ENCODE measurements around the gene SH3BGR.
"Not testable (repeated sequence)": the region's sequence is repeated elsewhere in the genome, so short reads cannot be mapped to it uniquely, and the experiment has no call there.

SH3BGR gene

DNA sequence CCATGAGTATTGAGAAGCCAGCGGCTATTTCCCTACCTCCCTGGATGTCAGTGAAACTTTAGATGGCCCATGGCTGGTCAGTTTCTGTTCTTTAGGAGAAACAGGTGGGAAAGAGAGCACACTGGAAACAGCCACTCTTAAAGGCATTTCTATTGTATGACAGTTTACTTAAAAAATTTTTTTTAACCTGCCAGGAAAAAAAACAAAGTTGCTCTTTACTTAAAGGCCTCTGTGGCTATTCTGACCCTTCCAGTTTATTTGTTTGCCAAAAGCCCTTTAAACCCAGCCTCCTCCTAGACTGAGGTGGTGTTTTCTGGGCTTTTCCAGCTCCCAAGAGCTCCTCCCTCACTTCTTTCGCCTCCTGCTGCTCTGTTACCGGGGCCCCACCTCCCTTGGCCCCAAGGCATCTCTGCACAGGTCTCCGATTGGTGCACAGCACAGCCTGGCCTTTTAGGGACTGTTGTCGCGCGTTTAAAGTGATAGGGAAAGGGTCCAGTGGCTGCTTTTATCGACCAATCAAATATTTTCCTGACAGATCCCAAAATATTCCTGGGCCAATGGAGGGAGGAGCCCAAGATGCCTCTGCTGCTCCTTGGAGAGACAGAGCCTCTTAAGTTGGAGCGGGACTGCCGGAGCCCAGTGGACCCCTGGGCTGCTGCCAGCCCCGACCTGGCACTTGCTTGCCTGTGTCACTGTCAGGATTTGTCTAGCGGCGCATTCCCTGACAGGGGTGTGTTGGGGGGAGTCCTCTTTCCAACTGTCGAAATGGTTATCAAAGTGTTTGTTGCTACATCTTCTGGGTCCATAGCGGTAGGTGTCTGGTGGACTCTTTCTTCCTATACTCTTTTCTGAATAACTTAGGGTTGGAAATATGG, at the start of gene SH3BGR:
TSS of gene SH3BGR (plus strand) at position 639 of the 875 bp plus-strand sequence. CDS start at position 766, 127 bp downstream.
- FAIRE-seq: no peak

DNA sequence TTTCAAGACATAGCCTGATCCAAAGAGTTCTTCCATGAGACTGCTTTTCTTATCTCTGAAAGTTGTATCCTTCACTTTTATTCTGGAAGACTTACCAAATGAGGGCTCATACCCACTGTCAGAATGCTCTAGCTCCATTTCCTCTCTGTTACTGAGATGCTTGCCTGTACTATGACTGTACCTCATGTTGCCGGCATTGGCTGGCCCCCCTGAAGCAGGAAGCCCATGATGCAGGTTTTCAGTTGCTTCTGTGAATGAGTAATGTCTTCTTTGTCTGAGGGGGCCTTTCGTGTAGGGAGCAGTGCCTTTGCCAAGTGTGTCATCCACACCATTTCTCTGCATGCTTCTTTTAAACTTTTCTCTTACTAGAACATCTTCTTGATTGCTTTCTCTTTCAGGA, 45.7 kb upstream of the SH3BGR start:
- FAIRE-seq (no peak), DNase-seq (ENCODE audit: low spot score) (no peak)

More for the DNA sequence above, at the start of gene SH3BGR:
- DNase-seq (ENCODE audit: low spot score): no peak

DNA sequence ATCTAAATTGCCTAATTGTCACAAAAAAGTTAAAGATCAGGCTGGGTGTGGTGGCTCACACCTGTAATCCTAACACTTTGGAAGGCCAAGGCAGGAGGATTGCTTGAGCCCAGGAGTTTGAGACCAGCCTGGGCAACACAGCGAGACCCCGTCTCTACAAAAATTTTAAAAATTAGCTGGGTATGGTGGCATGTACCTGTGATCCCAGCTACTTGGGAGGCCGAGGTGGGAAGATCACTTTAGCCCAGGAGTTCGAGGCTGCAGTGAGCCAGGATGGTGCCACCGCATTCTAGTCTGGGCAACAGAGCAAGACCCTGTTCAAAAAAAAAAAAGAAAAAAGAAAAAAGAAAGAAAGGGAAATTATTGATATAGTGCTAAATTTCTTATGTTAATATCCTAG, 32.6 kb upstream of the SH3BGR start:
- FAIRE-seq; DNase-seq (ENCODE audit: low spot score): not testable (repeated sequence)

DNA sequence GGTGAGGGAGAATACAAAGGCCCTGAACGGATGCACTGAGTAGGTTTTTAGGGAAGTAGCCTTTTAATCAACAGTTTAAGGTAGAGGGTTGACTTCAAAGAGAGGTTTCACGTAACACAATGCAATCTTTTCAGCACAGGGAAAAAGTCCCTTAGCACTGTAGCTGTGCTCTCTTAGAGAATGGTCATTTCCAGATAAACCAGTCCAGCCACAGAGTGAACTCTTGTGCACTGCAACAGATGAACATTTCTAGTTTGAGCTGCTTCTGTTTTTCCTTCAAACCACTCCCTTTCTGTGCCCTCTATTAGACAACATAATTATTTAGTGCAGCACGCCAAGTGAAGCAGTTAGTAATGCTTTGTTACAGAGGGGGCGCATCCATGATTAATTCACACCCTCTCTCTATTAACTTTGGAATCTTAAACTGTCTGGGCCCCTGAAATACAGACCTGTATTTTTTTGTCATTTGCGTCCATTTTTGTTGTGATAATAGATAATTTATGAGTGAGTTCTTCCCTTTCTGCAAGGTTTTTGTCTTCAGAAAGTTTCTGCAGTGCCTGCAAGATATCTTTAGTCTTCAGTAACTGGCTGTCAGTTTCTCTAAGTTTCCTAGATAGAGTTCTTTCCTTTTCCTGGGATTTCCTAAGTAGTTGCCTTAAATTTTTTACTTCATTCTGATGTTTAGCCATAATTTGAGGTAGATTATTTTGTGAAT, 29.1 kb upstream of the SH3BGR start:
- FAIRE-seq (no peak), DNase-seq (ENCODE audit: low spot score) (no peak)

DNA sequence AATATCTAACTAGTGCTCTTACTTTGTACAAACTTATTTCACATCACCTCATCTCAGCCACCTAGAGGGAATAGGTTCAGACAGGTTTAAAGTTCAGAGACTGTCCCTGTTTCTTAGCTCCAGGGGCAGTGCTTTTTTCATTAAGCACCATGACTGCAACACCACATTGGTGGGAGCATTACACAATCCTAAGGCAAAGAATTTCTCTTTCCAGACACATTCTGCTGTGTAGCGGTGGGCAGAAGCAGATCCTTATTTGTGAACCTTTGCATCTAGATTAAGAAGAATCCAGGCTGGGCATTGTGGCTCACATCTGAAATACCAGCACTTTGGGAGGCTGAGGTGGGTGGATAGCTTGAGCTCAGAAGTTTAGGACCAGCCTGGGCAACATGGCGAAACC, 22.3 kb upstream of the SH3BGR start:
- FAIRE-seq (no peak), DNase-seq (ENCODE audit: low spot score) (no peak)

DNA sequence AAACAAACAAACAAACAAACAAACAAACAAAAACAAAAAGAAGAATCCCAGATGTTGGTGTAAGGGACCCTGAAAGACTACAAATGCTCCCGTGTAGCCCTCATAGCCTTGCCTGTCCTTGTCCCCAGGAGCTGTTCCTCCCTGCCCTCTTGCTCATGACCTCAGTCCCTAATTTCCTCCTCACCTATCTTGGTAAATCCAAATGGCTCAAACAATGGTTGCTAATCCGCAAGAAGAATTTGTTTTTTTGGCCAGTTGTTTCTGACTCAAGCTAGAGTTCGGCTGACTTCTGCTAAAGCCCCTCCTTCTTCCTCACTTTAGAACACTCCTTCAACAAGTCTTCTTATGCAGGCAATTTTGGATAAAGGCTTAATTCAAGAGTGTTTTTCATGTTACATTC, 21.8 kb upstream of the SH3BGR start:
- no peak for FAIRE-seq
- no peak for DNase-seq (ENCODE audit: low spot score)

DNA sequence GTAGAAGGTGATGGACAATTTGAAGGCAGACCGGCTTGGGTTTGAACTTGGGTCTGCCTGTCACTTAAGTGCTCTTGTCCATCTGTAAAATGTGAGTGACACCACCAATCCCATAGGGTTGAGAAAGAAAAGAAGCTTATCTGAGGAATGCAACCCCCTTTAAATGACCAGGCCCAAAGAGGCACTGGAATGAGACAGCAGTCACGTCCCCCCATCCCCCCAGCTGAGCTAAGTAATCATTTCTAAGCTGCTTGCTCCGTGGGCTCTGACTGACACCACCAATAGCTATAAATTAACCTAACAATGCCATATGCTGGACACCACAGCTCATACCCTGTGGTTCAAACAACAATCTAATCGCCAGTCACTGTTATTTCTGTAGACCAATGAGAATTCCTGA, 21.3 kb upstream of the SH3BGR start:
- FAIRE-seq: no peak
- no peak for DNase-seq (ENCODE audit: low spot score)

DNA sequence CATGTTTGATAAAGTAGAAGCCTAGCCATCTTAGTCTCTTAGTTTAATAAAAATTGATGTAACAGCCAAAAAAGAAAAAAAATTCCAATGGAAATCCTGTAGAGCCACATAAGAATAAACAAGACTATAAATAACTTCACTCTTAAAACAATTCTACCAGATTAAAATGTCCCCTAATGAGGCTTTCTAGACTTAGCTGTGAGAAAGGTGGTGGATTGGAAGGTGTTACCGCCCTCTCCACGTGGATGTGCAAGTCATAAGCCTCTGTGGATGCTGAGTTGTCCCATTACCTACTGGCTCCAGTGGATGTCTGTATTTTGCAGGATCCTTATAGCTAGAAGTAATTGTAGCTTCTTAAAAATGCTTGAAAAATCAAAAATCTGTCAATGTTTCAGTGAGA, 20.8 kb upstream of the SH3BGR start:
- no peak for FAIRE-seq
- DNase-seq (ENCODE audit: low spot score): no peak

DNA sequence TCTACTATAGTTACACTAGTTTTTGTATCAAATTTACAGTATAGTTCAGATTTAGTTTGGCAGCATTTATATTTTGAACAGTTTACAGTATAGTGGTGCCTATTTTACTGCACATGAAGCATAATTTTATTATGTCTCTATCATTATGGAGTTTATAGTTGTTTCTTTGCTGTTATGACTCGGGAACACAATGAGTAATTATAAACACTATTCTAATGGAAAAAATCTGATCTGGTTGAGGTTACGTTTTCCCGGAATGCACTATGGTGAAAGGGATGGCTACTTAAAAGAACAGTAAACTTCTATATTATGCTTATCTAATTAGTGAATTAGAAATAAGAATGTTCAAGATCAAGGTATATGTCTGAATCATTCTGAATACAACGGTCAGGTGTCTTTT, 16.8 kb upstream of the SH3BGR start:
- FAIRE-seq: no peak
- DNase-seq (ENCODE audit: low spot score): no peak

DNA sequence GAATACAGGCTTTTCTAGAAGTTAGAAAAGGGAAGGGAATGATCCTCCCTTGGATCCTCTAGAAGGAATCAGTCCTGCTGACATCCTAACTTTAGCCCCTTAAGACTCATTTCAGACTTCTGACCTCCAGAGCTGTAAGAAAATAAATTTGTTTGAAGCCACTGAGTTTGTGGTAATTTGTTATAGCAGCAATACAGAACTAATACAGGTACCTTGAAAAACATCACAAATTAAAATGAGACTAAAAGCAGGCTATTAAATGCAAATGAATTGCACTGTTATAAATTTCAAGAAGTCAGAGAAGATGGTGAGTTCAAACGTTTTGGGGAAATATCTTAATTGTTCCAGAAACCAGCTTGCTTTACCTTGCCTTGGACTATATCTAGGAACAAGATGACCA, 12.5 kb upstream of the SH3BGR start:
- DNase-seq (ENCODE audit: low spot score): no peak
- no peak for FAIRE-seq

DNA sequence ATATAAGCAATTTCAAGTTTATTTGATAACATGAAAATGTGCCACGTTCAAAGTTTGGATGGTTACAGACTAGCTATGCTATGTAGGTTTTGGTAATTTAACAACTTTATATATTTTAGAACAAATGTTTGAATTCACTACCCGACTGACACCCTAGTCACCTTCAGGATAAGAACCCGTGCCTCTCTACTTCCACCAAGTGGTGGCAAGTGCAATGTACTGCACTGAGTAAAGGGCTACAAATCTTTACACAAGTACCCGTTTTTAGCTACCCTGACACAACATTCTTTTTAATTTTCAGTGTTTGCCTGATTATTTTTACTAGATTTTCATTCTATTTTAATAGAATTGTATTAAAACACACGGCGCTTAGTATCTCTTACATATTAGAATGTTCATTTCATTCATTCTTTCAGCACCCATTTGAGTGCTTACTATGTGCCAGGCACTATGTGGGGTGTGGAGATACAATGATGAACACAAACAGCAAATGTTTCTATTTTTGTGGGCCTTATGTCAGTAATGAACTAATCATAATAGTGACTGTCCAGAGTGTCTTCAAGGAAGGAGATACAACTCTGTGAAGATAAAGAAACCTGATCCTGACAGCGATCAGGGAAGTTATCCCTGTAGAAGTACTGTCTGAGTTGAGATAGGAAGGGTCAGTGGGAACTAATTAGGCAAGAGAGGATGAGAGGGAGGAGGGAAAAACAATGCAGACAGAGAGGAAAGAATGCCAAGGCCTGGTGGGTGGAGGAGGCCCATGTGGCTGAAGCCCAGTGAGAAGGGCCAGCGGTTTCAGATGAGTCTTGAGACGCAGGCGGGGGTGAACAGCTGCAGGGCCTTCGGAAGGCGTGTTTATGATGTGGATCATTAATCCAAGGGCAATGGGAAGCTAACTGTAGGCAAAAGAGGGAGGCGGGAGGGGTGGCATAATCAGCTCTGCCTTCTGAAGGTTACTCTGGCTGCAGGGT, 10.0 kb upstream of the SH3BGR start:
- no peak for FAIRE-seq
- DNase-seq (ENCODE audit: low spot score): no peak

DNA sequence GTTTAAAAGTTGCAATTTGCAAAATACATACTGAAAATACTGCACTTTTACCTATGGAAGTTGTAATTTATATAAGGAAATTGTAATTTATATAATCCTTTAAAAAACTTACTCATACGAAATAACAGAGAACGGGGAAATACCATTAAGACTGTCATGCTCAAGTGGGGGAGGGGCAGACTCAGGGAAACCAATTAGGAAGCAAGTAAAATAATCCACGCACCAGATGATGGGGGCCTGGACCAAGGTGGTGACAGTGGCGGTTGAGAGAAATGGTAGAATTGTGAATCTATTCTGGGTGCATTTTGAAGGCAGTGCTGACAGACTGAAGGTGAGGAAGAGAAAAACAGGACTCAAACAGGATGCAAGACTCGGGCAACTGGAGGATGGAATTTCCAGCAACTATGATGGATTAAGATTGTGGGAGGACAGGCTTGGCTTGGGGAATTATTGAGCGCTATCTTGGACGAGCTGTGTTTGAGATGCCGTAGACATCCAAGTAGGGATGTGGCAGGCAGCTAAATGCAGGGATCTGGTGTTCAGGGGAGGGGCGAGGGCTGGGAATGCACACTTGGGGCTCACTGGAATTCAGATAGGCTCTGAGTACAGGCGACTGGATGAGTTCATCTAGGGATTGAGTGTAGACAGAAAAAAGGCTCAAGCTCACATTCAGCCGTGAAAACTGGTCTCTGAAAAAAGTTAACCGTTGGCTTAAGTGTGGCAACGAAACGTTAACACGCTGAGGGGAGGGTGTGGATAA, 7.2 kb upstream of the SH3BGR start:
- DNase-seq (ENCODE audit: low spot score) (no peak), FAIRE-seq (no peak)

DNA sequence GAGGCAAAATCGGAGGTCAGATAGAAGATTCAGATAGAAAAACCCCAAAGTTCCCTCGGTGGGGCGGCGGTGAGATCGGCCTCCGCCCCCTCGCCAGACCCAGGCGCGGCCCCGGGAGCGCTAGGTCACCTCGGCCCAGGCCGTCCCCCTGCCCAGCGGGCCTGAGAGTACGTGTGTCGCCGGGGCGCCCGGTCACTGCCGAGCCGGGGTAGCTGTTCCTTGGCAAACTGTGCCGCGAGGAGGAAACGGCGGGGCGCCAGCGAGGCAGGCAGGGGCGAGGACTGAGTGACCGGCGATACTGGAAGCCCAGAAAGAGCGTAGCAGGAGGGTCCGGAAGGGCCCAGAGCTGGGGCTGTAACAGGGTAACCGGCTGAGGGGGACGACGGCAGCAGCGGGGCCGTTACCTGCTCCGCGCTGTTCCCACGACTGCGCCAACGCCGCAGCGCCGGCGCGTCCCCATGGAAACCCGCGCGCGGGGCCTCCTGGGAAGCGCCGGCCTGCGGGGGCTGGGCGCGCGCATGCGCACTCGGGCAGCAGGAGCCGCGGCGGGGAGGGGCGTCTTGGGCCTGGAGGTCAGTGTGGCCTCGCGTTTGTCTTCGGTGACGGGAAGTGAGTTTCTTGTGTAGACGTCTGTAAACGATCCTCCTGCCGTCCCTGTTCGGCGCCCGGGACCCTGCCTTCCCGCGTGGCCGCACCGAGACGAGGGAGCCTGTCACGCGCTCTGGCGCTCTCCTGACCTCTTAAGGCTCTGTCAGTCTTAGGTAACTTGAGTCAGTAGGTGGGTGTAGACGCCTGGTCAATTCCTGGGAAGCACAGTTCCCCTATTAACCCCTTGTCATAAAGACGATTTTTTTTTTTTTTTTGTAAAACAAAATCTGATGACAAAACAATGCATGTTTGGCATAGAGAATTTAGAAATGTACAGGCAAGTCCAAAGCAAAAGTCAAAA, 6.2 kb upstream of the SH3BGR start, which contains the start of gene LCA5L:
TSS of gene LCA5L (minus strand) at position 458 of the 949 bp plus-strand sequence. CDS start 17,285 bp downstream, outside the sequence.
- FAIRE-seq (no peak), DNase-seq (ENCODE audit: low spot score) (peak; percentile 85)

DNA sequence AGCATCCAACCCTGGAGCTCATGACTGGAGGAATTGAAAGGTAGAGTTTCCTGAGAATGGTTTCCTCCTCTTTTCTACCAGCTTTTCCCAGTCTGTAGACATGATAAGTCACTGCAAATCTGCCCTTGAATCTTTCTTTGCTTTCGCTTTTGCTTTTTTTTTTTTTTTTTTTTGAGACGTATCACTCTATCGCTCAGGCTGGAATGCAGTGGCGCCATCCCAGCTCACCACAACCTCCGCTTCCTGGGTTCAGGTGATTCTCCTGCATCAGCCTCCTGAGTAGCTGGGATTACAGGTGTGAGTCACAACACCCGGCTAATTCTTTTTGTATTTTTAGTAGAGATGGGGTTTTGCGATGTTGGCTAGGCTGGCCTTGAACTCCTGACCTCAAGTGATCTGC, 4.5 kb upstream of the SH3BGR start:
- DNase-seq (ENCODE audit: low spot score): no peak
- no peak for FAIRE-seq

DNA sequence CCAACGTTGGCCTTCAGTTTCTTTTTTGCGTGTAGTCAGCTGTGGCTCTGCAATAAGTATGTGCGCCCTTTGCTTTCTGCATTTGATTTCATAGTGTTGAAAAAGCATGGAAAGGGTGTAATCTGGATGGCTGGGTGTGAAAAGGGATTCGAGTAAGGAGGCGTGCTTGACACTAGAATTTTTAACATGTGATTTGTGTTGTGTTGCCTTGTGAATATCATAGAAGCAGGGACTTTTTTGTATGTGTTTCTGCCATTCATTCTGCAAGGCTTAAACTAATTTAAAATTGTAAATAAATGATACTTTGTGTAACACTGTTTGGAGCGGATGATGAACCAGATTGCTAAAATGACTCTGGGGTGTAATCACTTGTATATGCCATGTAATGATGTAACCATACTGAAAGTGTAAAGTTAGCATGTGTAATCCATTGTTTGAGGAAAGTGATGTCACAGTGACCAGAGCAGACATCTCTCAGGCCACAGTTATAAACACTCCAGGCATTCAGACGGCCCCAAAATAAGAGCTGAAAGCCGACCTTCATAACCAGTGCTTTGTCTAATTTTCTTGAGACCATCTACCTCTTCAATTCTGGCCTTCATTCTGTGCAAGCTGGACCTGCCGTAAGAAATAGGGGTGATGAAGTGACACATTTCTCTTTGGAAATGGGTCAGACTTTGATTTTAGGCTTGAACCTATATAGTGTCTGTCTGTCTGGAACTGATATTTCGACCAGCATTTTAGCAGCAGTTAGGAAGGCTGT, 618 bp downstream of the SH3BGR start:
- DNase-seq (ENCODE audit: low spot score) (no peak), FAIRE-seq (no peak)

DNA sequence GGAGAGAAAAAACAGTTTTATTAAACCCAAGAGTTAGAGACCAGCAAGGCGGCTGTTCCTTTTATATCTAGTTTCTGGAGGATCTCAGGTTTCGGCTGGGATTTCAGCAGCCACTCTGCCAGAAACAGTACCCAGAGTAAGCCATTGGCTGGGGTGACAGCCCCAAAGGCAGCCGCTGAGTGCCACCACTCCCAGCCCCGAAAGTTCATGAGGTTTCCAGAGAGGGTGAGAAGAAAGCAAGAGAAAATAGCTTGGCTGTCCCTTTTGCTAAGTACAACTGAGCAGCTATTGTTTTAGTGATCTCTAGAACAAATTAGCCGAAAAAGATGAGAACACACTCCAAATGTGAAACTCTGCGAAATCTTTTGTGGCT, 1.2 kb downstream of the SH3BGR start:
- DNase-seq (ENCODE audit: low spot score): no peak
- FAIRE-seq: no peak

DNA sequence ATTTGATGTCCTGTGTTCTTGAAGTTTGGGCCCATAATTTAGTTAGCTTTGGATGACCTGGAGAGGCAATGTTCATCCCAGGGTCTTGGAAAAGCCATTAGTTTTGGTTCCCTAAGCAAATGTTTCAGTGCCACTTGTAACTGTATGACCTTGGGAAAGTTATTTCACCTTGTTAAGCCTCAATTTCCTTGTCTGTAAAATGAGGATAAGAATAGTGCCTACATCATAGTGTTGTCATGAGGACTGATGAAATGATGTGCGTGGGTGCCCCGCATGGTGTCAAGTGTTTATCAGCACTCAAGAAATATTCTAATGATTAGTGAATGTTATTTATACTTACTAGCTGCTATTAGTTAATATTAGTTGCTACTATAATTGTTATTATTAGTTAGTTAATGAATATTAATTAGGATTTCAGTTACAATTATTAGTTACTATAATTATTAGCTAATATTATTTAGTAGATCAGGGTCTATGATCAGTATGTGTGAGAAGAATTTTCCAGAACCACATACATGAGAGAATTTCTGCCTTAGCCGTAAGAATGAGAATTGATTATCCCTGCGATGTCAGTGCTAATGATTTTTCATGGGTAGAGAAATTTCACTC, 1.9 kb downstream of the SH3BGR start:
- DNase-seq (ENCODE audit: low spot score) (no peak), FAIRE-seq (no peak)

DNA sequence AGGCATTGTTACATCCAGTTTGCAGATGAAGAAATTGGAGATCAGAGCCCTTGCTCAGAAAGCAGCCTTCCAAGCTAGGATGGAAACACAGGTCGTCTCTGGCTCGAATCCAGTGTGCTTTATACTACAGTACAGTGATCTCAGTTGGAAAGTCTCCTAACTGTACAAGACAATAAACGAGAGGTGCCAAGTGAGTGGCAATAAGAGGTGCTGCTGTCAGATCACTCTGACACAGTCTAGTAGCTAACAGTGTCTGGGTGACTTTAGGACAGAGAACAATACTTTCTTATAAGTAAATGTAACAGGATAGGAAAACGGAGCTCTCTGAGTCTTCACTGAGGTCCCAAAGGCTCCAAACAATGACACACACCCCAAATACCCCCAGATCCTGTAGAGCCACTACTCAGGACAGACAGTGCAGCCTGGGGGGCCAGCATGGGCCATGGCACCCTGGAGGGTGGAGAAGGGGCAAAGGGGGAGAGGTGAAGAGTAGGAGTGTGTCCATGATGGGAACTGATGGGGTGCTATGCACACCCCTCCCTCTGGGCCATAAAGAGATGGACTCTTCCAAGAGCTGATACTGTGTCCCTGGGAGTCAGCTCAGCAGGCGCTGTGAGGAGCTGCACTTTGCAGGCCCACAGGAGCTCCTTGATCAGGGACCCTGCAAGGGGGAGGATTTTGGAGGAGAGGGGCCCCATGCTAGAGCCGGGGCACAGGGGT, 3.3 kb downstream of the SH3BGR start:
- no peak for FAIRE-seq

More for the DNA sequence above, 3.3 kb downstream of the SH3BGR start:
- DNase-seq (ENCODE audit: low spot score): no peak
